ENCODE results near the gene CFAP46. TPM values are rescaled to one million over a fixed set of nuclear protein-coding genes. Genes with fewer than 3 reads are reported as not detected.
"Not testable (repeated sequence)": the region's sequence is repeated elsewhere in the genome, so short reads cannot be mapped to it uniquely, and the experiment has no call there.

Gene CFAP46
- total RNA-seq, 1 donor from 2014 or later, result 4.4 TPM

DNA sequence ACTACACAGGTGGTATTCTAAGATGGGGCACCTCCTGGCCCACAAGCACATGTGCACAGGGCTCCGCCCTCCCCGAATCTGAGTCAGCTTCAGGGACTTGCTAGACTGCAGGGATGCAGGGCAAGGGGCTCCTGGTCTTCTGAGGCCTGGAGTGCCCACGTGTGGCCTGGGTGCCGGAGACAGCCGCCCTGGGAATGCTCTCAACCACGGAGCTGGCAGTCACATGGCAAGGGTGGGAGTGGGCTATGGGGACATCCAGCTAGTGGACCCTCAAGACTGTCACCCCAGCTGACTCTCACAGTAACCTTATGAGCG is 42.7 kb downstream of the CFAP46 start:
- TF ChIP-seq, protein P1, sequence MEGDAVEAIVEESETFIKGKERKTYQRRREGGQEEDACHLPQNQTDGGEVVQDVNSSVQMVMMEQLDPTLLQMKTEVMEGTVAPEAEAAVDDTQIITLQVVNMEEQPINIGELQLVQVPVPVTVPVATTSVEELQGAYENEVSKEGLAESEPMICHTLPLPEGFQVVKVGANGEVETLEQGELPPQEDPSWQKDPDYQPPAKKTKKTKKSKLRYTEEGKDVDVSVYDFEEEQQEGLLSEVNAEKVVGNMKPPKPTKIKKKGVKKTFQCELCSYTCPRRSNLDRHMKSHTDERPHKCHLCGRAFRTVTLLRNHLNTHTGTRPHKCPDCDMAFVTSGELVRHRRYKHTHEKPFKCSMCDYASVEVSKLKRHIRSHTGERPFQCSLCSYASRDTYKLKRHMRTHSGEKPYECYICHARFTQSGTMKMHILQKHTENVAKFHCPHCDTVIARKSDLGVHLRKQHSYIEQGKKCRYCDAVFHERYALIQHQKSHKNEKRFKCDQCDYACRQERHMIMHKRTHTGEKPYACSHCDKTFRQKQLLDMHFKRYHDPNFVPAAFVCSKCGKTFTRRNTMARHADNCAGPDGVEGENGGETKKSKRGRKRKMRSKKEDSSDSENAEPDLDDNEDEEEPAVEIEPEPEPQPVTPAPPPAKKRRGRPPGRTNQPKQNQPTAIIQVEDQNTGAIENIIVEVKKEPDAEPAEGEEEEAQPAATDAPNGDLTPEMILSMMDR (conservative IDR thresholded peaks at IDR 0.05), result no peak
- no peak overlapping the region for H3K27ac Mint-ChIP-seq (ENCODE audit: unreplicated experiment)
- H3K27me3 Mint-ChIP-seq (ENCODE audit: low read depth), result peaks cover 32% of the 10 kb centered on the region
- no peaks in the 10 kb centered on the region for H3K9me3 Mint-ChIP-seq
- no peaks in the 10 kb centered on the region for H3K36me3 Mint-ChIP-seq (ENCODE audit: low read depth)
- no peak for DNase-seq (ENCODE audit: low read depth, low spot score)
- no peaks in the 10 kb centered on the region for H3K4me1 Mint-ChIP-seq
- H3K4me3 Mint-ChIP-seq, result no peak overlapping the region

DNA sequence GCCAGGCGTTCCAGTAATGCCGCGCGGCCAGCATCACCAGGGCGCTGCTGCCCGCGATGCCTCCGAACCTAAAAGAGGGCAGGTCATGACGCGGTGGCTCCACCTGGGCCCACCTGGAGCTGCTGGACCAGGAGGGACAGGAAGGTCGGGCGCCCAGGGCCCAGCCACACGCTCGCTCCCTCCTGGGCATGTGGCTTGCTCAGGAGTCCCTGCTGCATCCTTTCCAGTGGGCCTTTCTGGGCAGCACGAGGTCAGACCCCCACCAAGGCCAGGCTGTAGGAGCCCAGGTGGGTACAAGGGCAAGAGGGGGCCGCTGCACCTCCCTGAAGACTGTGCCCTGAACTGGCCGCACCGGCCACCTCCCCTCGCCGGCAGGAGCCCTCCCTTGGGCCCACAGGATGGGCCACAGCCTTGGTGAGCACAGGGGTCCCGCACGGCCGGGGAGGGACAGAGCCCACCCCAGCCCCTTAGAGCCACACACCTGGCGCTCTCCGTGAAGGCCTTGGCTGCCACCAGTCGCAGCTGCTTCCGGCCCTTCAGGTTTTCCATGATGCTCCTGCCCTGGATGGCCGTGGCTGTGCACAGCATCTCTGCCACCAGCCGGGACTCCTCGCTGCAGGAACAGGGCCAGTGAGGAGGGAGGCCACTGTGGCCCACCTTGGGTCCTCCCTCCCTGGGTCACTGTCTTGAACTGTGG is 43.2 kb downstream of the CFAP46 start:
- Mint-ChIP-seq H3K27ac (ENCODE audit: unreplicated experiment) (no peak overlapping the region), H3K36me3 (ENCODE audit: low read depth) (no peaks in the 10 kb centered on the region), H3K27me3 (ENCODE audit: low read depth) (peaks cover 32% of the 10 kb centered on the region), H3K4me1 (no peaks in the 10 kb centered on the region), H3K9me3 (no peaks in the 10 kb centered on the region), H3K4me3 (no peak overlapping the region)
- TF ChIP-seq, protein P1 (conservative IDR thresholded peaks at IDR 0.05), result no peak
- no peak for DNase-seq (ENCODE audit: low read depth, low spot score)

DNA sequence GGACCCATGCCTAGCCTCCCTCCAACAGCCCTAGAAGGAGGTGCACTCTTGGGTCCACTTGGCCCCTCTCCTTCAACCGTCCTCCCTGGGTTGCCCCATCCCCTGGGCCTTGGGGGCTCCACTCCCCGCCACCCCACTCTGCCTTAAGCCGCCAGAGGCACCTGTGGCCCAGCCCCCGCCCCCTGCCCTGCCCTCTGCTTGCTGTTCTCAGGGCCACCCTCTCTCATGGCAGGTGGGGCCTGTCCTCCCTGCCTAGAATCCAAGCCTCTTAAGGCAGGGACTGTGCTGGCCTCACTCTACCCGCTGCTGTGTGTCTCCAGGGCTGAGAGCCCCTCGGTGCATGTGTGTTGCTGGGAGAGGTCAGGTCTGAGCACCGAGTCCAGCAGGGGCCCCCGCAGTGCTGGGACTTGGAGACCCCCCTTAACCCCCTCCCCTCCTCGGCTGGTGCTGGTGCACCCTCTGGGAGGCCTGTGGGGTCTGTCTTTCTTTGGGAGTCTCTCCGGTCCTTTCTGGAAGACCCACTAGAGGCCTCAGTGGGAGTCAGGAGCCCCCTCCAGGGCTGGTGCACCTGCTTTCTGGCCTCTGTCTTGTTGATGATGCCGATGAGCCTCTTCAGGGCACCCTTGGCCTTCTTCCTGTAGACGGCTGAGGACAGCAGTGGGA is 43.8 kb downstream of the CFAP46 start:
- no peak for DNase-seq (ENCODE audit: low read depth, low spot score)
- H3K27ac Mint-ChIP-seq (ENCODE audit: unreplicated experiment), result no peak overlapping the region

DNA sequence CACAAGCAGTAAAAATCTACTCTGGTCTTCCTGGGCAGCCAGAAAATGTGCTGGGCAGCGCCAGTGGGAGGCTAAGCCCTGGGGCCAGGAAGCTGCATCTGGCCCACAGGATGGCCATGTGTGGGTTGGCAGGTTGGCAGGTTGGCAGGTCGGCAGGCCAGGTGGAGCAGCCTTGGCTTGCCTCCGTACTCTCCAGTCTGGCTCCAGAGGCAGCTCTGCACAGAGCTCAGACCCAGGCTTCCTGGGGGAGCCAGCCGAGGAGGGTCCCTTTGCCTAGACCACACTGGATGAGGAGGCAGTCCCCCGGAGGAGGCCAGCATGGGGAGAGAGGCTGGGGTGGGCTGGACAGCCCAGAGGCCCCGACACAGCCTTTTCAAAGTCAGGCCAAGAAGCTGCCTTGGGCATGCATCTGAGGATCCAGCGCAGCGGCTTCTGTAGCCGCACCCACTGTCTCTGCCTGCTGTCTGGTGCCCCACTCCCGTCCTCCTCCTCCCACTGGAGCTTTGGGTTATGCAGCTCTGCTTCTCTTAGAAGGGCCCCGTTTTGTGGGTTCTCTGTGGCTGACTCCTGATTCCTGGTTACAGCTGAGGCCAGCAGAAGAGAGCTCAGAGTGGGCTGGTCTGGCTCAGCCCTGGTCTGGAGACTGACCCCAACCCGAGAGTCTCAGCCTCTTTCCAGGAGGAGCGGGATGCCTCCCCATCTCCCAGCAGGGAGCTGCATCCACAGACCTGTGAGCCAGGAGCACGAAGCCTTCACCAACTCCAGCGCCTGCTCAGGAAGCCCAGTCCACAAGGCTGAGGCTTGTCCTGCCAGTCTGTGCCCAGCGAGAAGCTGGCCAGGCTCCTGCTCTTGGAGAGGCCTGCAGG is 44.6 kb downstream of the CFAP46 start:
- Mint-ChIP-seq H3K9me3 (no peaks in the 10 kb centered on the region), H3K36me3 (ENCODE audit: low read depth) (no peaks in the 10 kb centered on the region), H3K27ac (ENCODE audit: unreplicated experiment) (no peak overlapping the region), H3K4me1 (no peaks in the 10 kb centered on the region), H3K4me3 (no peak overlapping the region), H3K27me3 (ENCODE audit: low read depth) (peaks cover 41% of the 10 kb centered on the region)
- TF ChIP-seq, protein P1 (conservative IDR thresholded peaks at IDR 0.05), result no peak
- DNase-seq (ENCODE audit: low read depth, low spot score), result no peak

More for the DNA sequence above, 43.8 kb downstream of the CFAP46 start:
- no peaks in the 10 kb centered on the region for H3K9me3 Mint-ChIP-seq
- peaks cover 36% of the 10 kb centered on the region for H3K27me3 Mint-ChIP-seq (ENCODE audit: low read depth)
- H3K36me3 Mint-ChIP-seq (ENCODE audit: low read depth), result no peaks in the 10 kb centered on the region
- H3K4me3 Mint-ChIP-seq, result no peak overlapping the region
- no peaks in the 10 kb centered on the region for H3K4me1 Mint-ChIP-seq
- TF ChIP-seq, protein P1 (conservative IDR thresholded peaks at IDR 0.05), result no peak

DNA sequence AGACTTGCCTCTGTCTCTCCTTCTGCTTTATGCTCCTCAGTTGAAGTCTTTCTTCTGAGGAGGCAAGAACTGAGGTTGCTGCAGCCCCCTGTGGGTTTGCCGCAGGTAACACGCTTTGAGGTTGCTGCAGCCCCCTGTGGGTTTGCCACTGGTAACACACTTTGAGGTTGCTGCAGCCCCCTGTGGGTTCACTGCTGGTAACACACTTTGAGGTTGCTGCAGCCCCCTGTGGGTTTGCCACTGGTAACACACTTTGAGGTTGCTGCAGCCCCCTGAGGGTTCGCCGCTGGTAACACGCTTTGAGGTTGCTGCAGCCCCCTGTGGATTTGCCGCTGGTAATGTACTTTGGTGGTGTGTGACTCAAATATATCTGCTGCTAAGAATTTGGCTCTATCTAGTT is 48.6 kb downstream of the CFAP46 start:
- peaks cover 52% of the 10 kb centered on the region for H3K27me3 Mint-ChIP-seq (ENCODE audit: low read depth)
- H3K9me3 Mint-ChIP-seq; H3K4me3 Mint-ChIP-seq; H3K27ac Mint-ChIP-seq (ENCODE audit: unreplicated experiment); H3K36me3 Mint-ChIP-seq (ENCODE audit: low read depth); H3K4me1 Mint-ChIP-seq: not testable (repeated sequence)
- peak; percentile 14 for DNase-seq (ENCODE audit: low read depth, low spot score)
- TF ChIP-seq, protein P1 (conservative IDR thresholded peaks at IDR 0.05), result peak; percentile 61

All from neural crest cell (in vitro differentiated cells).